Measurements from ENCODE around the gene HMGCLL1. TPM values are rescaled to one million over a fixed set of nuclear protein-coding genes. Genes with fewer than 3 reads are reported as not detected.

Gene HMGCLL1
- total RNA-seq, 1 donor, result not detected

- DNase-seq (ENCODE audit: low read depth), result no peak
- TF ChIP-seq CTCF (IDR thresholded peaks at IDR 0.05; ENCODE audit: insufficient read depth, low read length), result no peak
- no peak overlapping the region for H3K4me3 ChIP-seq (ENCODE audit: low read depth, low read length)
Observed at GRCh38 chr6:55524441-55524840, 54.6 kb downstream of the HMGCLL1 start.

- DNase-seq (ENCODE audit: low read depth), result no peak
- no peak overlapping the region for H3K4me3 ChIP-seq (ENCODE audit: low read depth, low read length)
- no peak for TF ChIP-seq CTCF (IDR thresholded peaks at IDR 0.05; ENCODE audit: insufficient read depth, low read length)
Observed at GRCh38 chr6:55518529-55519060, 60.4 kb downstream of the HMGCLL1 start.

GRCh38 chr6:55516736-55517135 lies 62.3 kb downstream of the HMGCLL1 start:
- DNase-seq (ENCODE audit: low read depth), result no peak
- H3K4me3 ChIP-seq (ENCODE audit: low read depth, low read length), result no peak overlapping the region
- no peak for TF ChIP-seq CTCF (IDR thresholded peaks at IDR 0.05; ENCODE audit: insufficient read depth, low read length)

DNA sequence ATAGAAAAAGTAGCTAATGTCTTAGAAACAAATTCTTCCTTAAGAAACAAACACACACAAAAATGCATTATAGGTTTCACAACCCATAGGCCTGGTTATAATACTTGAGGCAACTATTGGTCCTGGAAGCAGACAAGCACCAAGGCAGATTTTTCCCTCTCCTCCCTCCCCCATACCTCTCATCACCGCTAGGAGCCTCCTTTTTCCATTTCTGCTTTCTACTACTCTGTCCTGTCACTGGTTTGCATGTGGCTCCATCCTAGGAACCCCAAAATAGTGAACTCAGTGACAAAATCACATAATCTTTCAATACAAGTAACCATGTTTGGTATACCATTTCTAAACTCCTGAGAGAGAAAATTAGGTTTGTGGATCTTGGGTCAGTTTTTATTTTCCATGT lies 66.1 kb downstream of the HMGCLL1 start:
- peak; percentile 2 for TF ChIP-seq CTCF (IDR thresholded peaks at IDR 0.05; ENCODE audit: insufficient read depth, low read length)
- no peak overlapping the region for H3K4me3 ChIP-seq (ENCODE audit: low read depth, low read length)
- DNase-seq (ENCODE audit: low read depth), result no peak

- no peak overlapping the region for H3K4me3 ChIP-seq (ENCODE audit: low read depth, low read length)
- no peak for TF ChIP-seq CTCF (IDR thresholded peaks at IDR 0.05; ENCODE audit: insufficient read depth, low read length)
- no peak for DNase-seq (ENCODE audit: low read depth)
Observed at GRCh38 chr6:55511122-55511800, 67.7 kb downstream of the HMGCLL1 start.

DNA sequence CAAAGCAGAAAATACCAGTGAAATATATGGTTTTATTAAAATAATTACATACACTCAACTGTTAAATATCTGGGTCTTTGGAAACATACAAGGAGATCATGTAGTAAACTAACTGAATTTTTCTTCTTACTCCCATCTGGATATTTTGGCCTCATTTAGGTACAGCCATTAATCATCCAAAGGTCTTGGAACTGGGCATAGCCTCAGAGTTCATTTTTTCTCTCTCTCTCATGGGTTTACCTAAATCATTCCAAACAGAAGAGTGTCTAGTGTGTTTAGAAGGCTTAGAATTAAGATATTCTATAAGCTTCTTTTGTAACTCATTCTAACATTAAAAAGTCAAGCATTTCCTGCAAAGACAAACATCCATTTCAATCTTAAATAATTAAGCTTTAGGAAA lies 79.4 kb downstream of the HMGCLL1 start:
- DNase-seq (ENCODE audit: low read depth), result peak; percentile 2
- no peak overlapping the region for H3K4me3 ChIP-seq (ENCODE audit: low read depth, low read length)
- TF ChIP-seq CTCF (IDR thresholded peaks at IDR 0.05; ENCODE audit: insufficient read depth, low read length), result no peak

DNA sequence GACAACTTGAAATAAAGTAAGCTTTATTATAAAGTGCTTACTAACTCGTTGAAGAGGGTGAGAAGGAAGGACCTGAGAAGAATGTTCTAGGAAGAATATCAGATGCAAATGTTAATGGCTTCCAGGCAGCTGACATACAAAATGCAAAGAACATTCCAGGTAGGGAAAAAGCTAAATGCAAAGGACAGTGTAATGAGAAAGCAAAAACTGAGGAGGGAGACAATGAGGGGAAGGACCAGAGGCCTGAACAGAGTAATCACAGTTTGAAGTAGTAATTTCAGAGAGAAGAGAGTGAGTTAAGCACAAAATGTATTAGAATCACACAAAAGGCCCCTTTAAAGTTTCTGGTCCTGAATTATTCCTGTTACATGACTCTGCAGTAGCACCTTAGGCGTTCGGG lies 81.3 kb downstream of the HMGCLL1 start:
- no peak for TF ChIP-seq CTCF (IDR thresholded peaks at IDR 0.05; ENCODE audit: insufficient read depth, low read length)
- H3K4me3 ChIP-seq (ENCODE audit: low read depth, low read length), result no peak overlapping the region
- no peak for DNase-seq (ENCODE audit: low read depth)

All from fibroblast of the aortic adventitia (primary cell).